ENCODE results near the gene FXYD6.
"Not testable (repeated sequence)": the region's sequence is repeated elsewhere in the genome, so short reads cannot be mapped to it uniquely, and the experiment has no call there.

The FXYD6 gene

GRCh38 chr11:117816846-117817367 lies 59.6 kb downstream of the FXYD6 start:
- DNase-seq (ENCODE audit: low spot score) = no peak

- no peak for DNase-seq (ENCODE audit: low spot score)
Observed at GRCh38 chr11:117816151-117816741, 60.2 kb downstream of the FXYD6 start.

- DNase-seq (ENCODE audit: low spot score) = no peak
Observed at GRCh38 chr11:117815262-117815803, 61.1 kb downstream of the FXYD6 start.

GRCh38 chr11:117814766-117815261 lies 61.6 kb downstream of the FXYD6 start:
- no peak for DNase-seq (ENCODE audit: low spot score)

GRCh38 chr11:117814204-117814765 lies 62.2 kb downstream of the FXYD6 start:
- no peak for DNase-seq (ENCODE audit: low spot score)

- not testable (repeated sequence) for DNase-seq (ENCODE audit: low spot score)
Observed at GRCh38 chr11:117810056-117810451, 66.4 kb downstream of the FXYD6 start.

GRCh38 chr11:117809236-117810055 lies 67.0 kb downstream of the FXYD6 start:
- DNase-seq (ENCODE audit: low spot score) = no peak

GRCh38 chr11:117808784-117809183 lies 67.7 kb downstream of the FXYD6 start:
- no peak for DNase-seq (ENCODE audit: low spot score)

- peak; percentile 69 for DNase-seq (ENCODE audit: low spot score)
Observed at GRCh38 chr11:117807482-117808327, 68.8 kb downstream of the FXYD6 start.

- DNase-seq (ENCODE audit: low spot score) = no peak
Observed at GRCh38 chr11:117806846-117807245, 69.6 kb downstream of the FXYD6 start.

GRCh38 chr11:117805045-117805444 lies 71.4 kb downstream of the FXYD6 start:
- no peak for DNase-seq (ENCODE audit: low spot score)

- DNase-seq (ENCODE audit: low spot score) = no peak
Observed at GRCh38 chr11:117803896-117804295, 72.6 kb downstream of the FXYD6 start.

GRCh38 chr11:117799634-117800033 lies 76.8 kb downstream of the FXYD6 start:
- DNase-seq (ENCODE audit: low spot score) = no peak

- DNase-seq (ENCODE audit: low spot score) = no peak
Observed at GRCh38 chr11:117796872-117797529, 79.5 kb downstream of the FXYD6 start, which contains the start of gene DSCAML1. Gene DSCAML1, minus strand, starts transcription at chr11:117797216. Its CDS starts 137 bp downstream, at chr11:117797079.

- DNase-seq (ENCODE audit: low spot score) = no peak
Observed at GRCh38 chr11:117796456-117796871, 80.0 kb downstream of the FXYD6 start.

GRCh38 chr11:117795638-117796455 lies 80.6 kb downstream of the FXYD6 start:
- DNase-seq (ENCODE audit: low spot score) = no peak

GRCh38 chr11:117794772-117795629 lies 81.5 kb downstream of the FXYD6 start:
- DNase-seq (ENCODE audit: low spot score) = no peak

GRCh38 chr11:117794135-117794534 lies 82.3 kb downstream of the FXYD6 start:
- no peak for DNase-seq (ENCODE audit: low spot score)

- no peak for DNase-seq (ENCODE audit: low spot score)
Observed at GRCh38 chr11:117793583-117793982, 82.9 kb downstream of the FXYD6 start.
